IMR-90 (cell line): ENCODE results near the gene ALCAM. TPM values are rescaled to one million over a fixed set of nuclear protein-coding genes. Genes with fewer than 3 reads are reported as not detected.
A peak's percentile ranks its signal among the peaks of the same experiment; 100 is the strongest.

Experiments used
- ATAC-seq: fragments of 200-7000 bp; cut with Tn5 transposase; 2 replicates; pipeline ENCODE4 v1.9.1; 2020; ENCODE audit warnings: low read depth, mild to moderate bottlenecking, moderate library complexity
- BruUV-seq: library from RNA; stranded (reverse); fragments of 400-500 nt; replicated peaks from 2 replicates; lab custom pipeline; 2021; lab: Mats Ljungman, UMichigan
- CTCF ChIA-PET: fragments of 300-600 bp; formaldehyde crosslinking; extraction: SDS; loops from one replicate; lab custom pipeline; 2021; ENCODE audit warnings: antibody characterized with exemption; lab: Yijun Ruan, JAX
- POLR2A ChIA-PET: fragments of 300-600 bp; sonication (Branson Sonifier 250); formaldehyde crosslinking; loops from one replicate; lab custom pipeline; 2022; ENCODE audit warnings: antibody characterized with exemption; ENCODE audit not compliant: unreplicated experiment; lab: Charles Lee
- DNase-seq: peaks from one replicate; pipeline ENCODE4 v3.0.0; 2013
- H2AFZ ChIP-seq: replicated peaks from 2 replicates; pipeline ENCODE3; 2013; ENCODE audit warnings: low read length, mild to moderate bottlenecking; ENCODE audit not compliant: poor library complexity
- H2AK5ac ChIP-seq: 2 replicates; pipeline ENCODE4 v1.6.1; 2013; ENCODE audit warnings: low read depth, low read length, inconsistent platforms
- H2AK9ac ChIP-seq: replicated peaks from 2 replicates; pipeline ENCODE3; 2013; ENCODE audit warnings: mild to moderate bottlenecking, low read depth, low read length, moderate library complexity; ENCODE audit not compliant: poor library complexity
- H2BK120ac ChIP-seq: 2 replicates; pipeline ENCODE4 v1.6.1; 2013; ENCODE audit warnings: low read depth, low read length, inconsistent platforms
- H2BK15ac ChIP-seq: 3 replicates; pipeline ENCODE4 v1.6.1; 2013; ENCODE audit warnings: low read depth, low read length, inconsistent platforms
- H2BK20ac ChIP-seq: 2 replicates; pipeline ENCODE4 v1.6.1; 2013; ENCODE audit warnings: low read depth, mild to moderate bottlenecking, inconsistent platforms, low read length, moderate library complexity
- H2BK5ac ChIP-seq: 2 replicates; pipeline ENCODE4 v1.6.1; 2013; ENCODE audit warnings: mild to moderate bottlenecking, low read depth, low read length, inconsistent platforms; ENCODE audit not compliant: poor library complexity, severe bottlenecking
- H3K14ac ChIP-seq: replicated peaks from 2 replicates; pipeline ENCODE4 v1.6.1; 2013; ENCODE audit warnings: low read depth, low read length, inconsistent platforms
- H3K18ac ChIP-seq: 2 replicates; pipeline ENCODE4 v1.6.1; 2013; ENCODE audit warnings: low read depth, low read length, control low read depth
- H3K23ac ChIP-seq: 2 replicates; pipeline ENCODE4 v1.6.1; 2013; ENCODE audit warnings: low read depth, low read length, inconsistent platforms
- H3K27ac ChIP-seq: 2 replicates; pipeline ENCODE4 v1.5.1; 2013; ENCODE audit warnings: mild to moderate bottlenecking, control low read depth, low read length; ENCODE audit not compliant: insufficient read depth
- H3K27me3 ChIP-seq: 2 replicates; pipeline ENCODE4 v1.6.1; 2013; ENCODE audit warnings: low read length; ENCODE audit not compliant: control insufficient read depth, insufficient read depth
- H3K36me3 ChIP-seq: 2 replicates; pipeline ENCODE4 v1.6.1; 2013; ENCODE audit warnings: low read length, mixed read lengths; ENCODE audit not compliant: control insufficient read depth, insufficient read depth
- H3K4ac ChIP-seq: 2 replicates; pipeline ENCODE4 v1.6.1; 2013; ENCODE audit warnings: low read depth, low read length, inconsistent platforms
- H3K4me1 ChIP-seq: 2 replicates; pipeline ENCODE4 v1.6.1; 2013; ENCODE audit warnings: low read length, mixed read lengths; ENCODE audit not compliant: control insufficient read depth, insufficient read depth
- H3K4me2 ChIP-seq: 2 replicates; pipeline ENCODE4 v1.6.1; 2013; ENCODE audit warnings: low read depth, mild to moderate bottlenecking, control low read depth, low read length, moderate library complexity
- H3K4me3 ChIP-seq: 2 replicates; pipeline ENCODE4 v1.5.1; 2013; ENCODE audit warnings: low read depth, mild to moderate bottlenecking, control low read depth, low read length, moderate library complexity; ENCODE audit not compliant: insufficient read depth
- H3K56ac ChIP-seq: 2 replicates; pipeline ENCODE4 v1.6.1; 2013; ENCODE audit warnings: low read length, inconsistent platforms; ENCODE audit not compliant: insufficient read depth; ENCODE audit errors: extremely low read depth
- H3K79me1 ChIP-seq, 2 experiments: 2 replicates each; pipeline ENCODE4 v1.6.1; 2013; ENCODE audit warnings: low read length in 2 of 2, inconsistent platforms in 1 of 2, low read depth in 1 of 2
- H3K9ac ChIP-seq: 2 replicates; pipeline ENCODE4 v1.6.1; 2013; ENCODE audit warnings: low read depth, low read length, control low read depth
- H3K9me1 ChIP-seq: 2 replicates; pipeline ENCODE4 v1.6.1; 2013; ENCODE audit warnings: low read length, inconsistent platforms; ENCODE audit not compliant: insufficient read depth
- H3K9me3 ChIP-seq: 2 replicates; pipeline ENCODE4 v1.6.1; 2013; ENCODE audit warnings: low read length; ENCODE audit not compliant: control insufficient read depth, insufficient read depth
- H4K20me1 ChIP-seq: 2 replicates; pipeline ENCODE4 v1.6.1; 2013; ENCODE audit warnings: low read length, inconsistent platforms; ENCODE audit not compliant: insufficient read depth
- H4K5ac ChIP-seq: 2 replicates; pipeline ENCODE4 v1.6.1; 2013; ENCODE audit warnings: mild to moderate bottlenecking, low read depth, low read length, control low read depth
- H4K8ac ChIP-seq, 2 experiments: 2 replicates each; pipeline ENCODE4 v1.6.1; 2013; ENCODE audit warnings: low read depth in 2 of 2, low read length in 2 of 2, control low read depth in 1 of 2, inconsistent platforms in 1 of 2
- H4K91ac ChIP-seq: 2 replicates; pipeline ENCODE4 v1.6.1; 2013; ENCODE audit warnings: low read depth, low read length, inconsistent platforms; ENCODE audit not compliant: insufficient read depth
- BHLHE40 ChIP-seq: fragments of 150-350 bp; IDR thresholded peaks from 2 replicates; pipeline ENCODE4 v1.6.1; 2016; ENCODE audit warnings: mild to moderate bottlenecking, low read depth, low read length
- CEBPB ChIP-seq: IDR thresholded peaks from 2 replicates; pipeline ENCODE4 v1.6.1; 2012; ENCODE audit warnings: low read depth, low read length, improper control_type of control experiment
- CHD1 ChIP-seq: IDR thresholded peaks from 2 replicates; pipeline ENCODE4 v1.6.1; 2012; ENCODE audit warnings: low read depth, low read length, improper control_type of control experiment
- CTCF ChIP-seq: conservative IDR thresholded peaks from 2 replicates; pipeline ENCODE4 v1.5.1; 2012; ENCODE audit warnings: mild to moderate bottlenecking, low read depth, low read length, improper control_type of control experiment
- ELK1 ChIP-seq: fragments of 150-350 bp; IDR thresholded peaks from 2 replicates; pipeline ENCODE4 v1.6.1; 2016; ENCODE audit warnings: low read depth, mild to moderate bottlenecking, low read length, moderate library complexity, borderline replicate concordance
- FOS ChIP-seq: fragments of 150-350 bp; IDR thresholded peaks from 2 replicates; pipeline ENCODE4 v1.6.1; 2016; ENCODE audit warnings: low read depth, low read length
- MAFK ChIP-seq: IDR thresholded peaks from 2 replicates; pipeline ENCODE4 v1.6.1; 2012; ENCODE audit warnings: low read depth, low read length, improper control_type of control experiment
- MAZ ChIP-seq: IDR thresholded peaks from 2 replicates; pipeline ENCODE4 v1.6.1; 2012; ENCODE audit warnings: low read depth, mild to moderate bottlenecking, low read length, improper control_type of control experiment, moderate library complexity, borderline replicate concordance
- MXI1 ChIP-seq: IDR thresholded peaks from 2 replicates; pipeline ENCODE4 v1.6.1; 2012; ENCODE audit warnings: low read depth, mild to moderate bottlenecking, low read length, moderate library complexity, borderline replicate concordance
- NFE2L2 ChIP-seq: fragments of 150-350 bp; IDR thresholded peaks from 2 replicates; pipeline ENCODE4 v1.6.1; 2016; ENCODE audit warnings: low read depth, mild to moderate bottlenecking, low read length
- POLR2A ChIP-seq: IDR thresholded peaks from 2 replicates; pipeline ENCODE4 v1.6.1; 2012; ENCODE audit warnings: mild to moderate bottlenecking, low read depth, low read length
- RAD21 ChIP-seq: IDR thresholded peaks from 2 replicates; pipeline ENCODE4 v1.6.1; 2012; ENCODE audit warnings: low read length, improper control_type of control experiment
- RCOR1 ChIP-seq: IDR thresholded peaks from 2 replicates; pipeline ENCODE4 v1.6.1; 2012; ENCODE audit warnings: mild to moderate bottlenecking, low read length, improper control_type of control experiment; ENCODE audit not compliant: insufficient replicate concordance
- RFX5 ChIP-seq: IDR thresholded peaks from 2 replicates; pipeline ENCODE4 v1.8.0; 2012; ENCODE audit warnings: low read depth, mild to moderate bottlenecking, low read length, moderate library complexity
- SMC3 ChIP-seq: fragments of 150-350 bp; IDR thresholded peaks from 2 replicates; pipeline ENCODE4 v1.6.1; 2016; ENCODE audit warnings: low read depth, mild to moderate bottlenecking, antibody characterized with exemption, low read length, moderate library complexity
- USF2 ChIP-seq: fragments of 150-350 bp; IDR thresholded peaks from 2 replicates; pipeline ENCODE4 v1.6.1; 2017; ENCODE audit warnings: mild to moderate bottlenecking, antibody characterized with exemption, low read length, low read depth
- WGBS, 2 experiments: methylation state at CpG; one replicate each; pipeline versions ENCODE4 v1.1.5 to v1.1.7; 2013; ENCODE audit warnings: missing lambda C conversion rate in 2 of 2; ENCODE audit not compliant: insufficient read length in 1 of 2; ENCODE audit errors: extremely low coverage in 2 of 2; 5-methylcytosine and 5-hydroxymethylcytosine counted together
- dilution Hi-C: fragments of 300-500 bp; cut with HindIII; formaldehyde crosslinking; loops from one replicate; pipeline ENCODE4 v1.14.3; 2018; ENCODE audit warnings: low sequenced_read_pairs; ENCODE audit not compliant: unreplicated experiment
- in situ Hi-C: fragments of 300-500 bp; cut with MboI; formaldehyde crosslinking; loops from 3 replicates; pipeline ENCODE4 v1.14.3; 2019; ENCODE audit warnings: low sequenced_read_pairs, inconsistent platforms, mixed read lengths
- intact Hi-C: fragments of 100-400 bp; cut with micrococcal nuclease; formaldehyde crosslinking; loops from 2 replicates; pipeline ENCODE4 v1.10.0; 2022
- polyA plus RNA-seq, 3 experiments: library from polyadenylated mRNA; depleted of rRNA; stranded (reverse); fragments of >200 nt; gene quantifications; 2 replicates each; pipeline ENCODE4 v1.2.3, GENCODE V29; 2012; ENCODE audit warnings: low replicate concordance in 1 of 3
- total RNA-seq: library from RNA; depleted of rRNA; stranded (reverse); fragments of >200 nt; gene quantifications from 2 replicates; pipeline ENCODE4 v1.2.3, GENCODE V29; 2012

The ALCAM gene
- total and polyA plus RNA-seq, 2 of the 4 experiments (the other 2 are of a cell fraction), result 117 to 423 TPM

GRCh38 chr3:105593315-105593714 lies 226.6 kb downstream of the ALCAM start:
- CTCF ChIA-PET, result no interaction called here
- in situ Hi-C loops (no loop called here), intact Hi-C loops (no loop called here), dilution Hi-C loops (no loop called here)
- POLR2A ChIA-PET, result no interaction called here
- Histone ChIP-seq H2BK5ac (peak overlapping the region; percentile 89), H3K9ac (no peak overlapping the region), H2BK20ac (peak overlapping the region; percentile 93), H3K9me3 (no peaks in the 10 kb centered on the region), H3K9me1 (peaks cover 3% of the 10 kb centered on the region; the same call in 1 of the 2 replicates), H4K20me1 (no peaks in the 10 kb centered on the region), H2BK120ac (peak overlapping the region; percentile 85; the same call in 1 of the 2 replicates), H3K4me2 (no peak overlapping the region), H3K14ac (no peak overlapping the region), H3K4ac (peak overlapping the region; percentile 70; the same call in 1 of the 2 replicates), H3K4me3 (no peak overlapping the region), H3K23ac (no peak overlapping the region), H3K56ac (no peak overlapping the region; the same call in 1 of the 2 replicates), H2AFZ (no peak overlapping the region), H2AK9ac (no peak overlapping the region), H4K91ac (0 out of 2 replicates have a peak overlapping the region, but pooled peaks have one; percentile 56), H3K79me1 (no peaks in the 10 kb centered on the region), H3K4me1 (peaks cover 10% of the 10 kb centered on the region), H4K8ac (peak overlapping the region in 1 of 2 experiments; percentile 20; a peak in 1 of 4 replicates), H3K27ac (no peak overlapping the region; the same call in 1 of the 2 replicates), H3K36me3 (no peaks in the 10 kb centered on the region), H3K27me3 (no peaks in the 10 kb centered on the region), H2AK5ac (peak overlapping the region; percentile 74), H2BK15ac (peak overlapping the region; percentile 44; the same call in 2 of the 3 replicates), H3K18ac (no peak overlapping the region; the same call in 1 of the 2 replicates), H4K5ac (no peak overlapping the region)
- ATAC-seq, result no peak
- 100% methylated on average over 2 of the region's 10 CpGs; no CpG with 5 or more reads in 1 of the 2 experiments for WGBS, 2 experiments
- BruUV-seq, result no TSS peak
- no peak for TF ChIP-seq RAD21
- no peak for TF ChIP-seq MAFK
- TF ChIP-seq ELK1, result no peak
- no peak for TF ChIP-seq MAZ
- TF ChIP-seq MXI1, result no peak
- no peak for TF ChIP-seq RCOR1
- no peak for TF ChIP-seq SMC3
- no peak for TF ChIP-seq CTCF
- TF ChIP-seq CEBPB, result no peak
- no peak for TF ChIP-seq RFX5
- TF ChIP-seq BHLHE40, result no peak
- no peak for TF ChIP-seq CHD1
- TF ChIP-seq NFE2L2, result no peak
- no peak for TF ChIP-seq POLR2A
- TF ChIP-seq USF2, result no peak
- no peak for TF ChIP-seq FOS
- DNase-seq, result no peak
